Prostate gland (tissue), 2 donors: ENCODE measurements around the gene FURIN. TPM values are rescaled to one million over a fixed set of nuclear protein-coding genes. Genes with fewer than 3 reads are reported as not detected.
"Not testable (repeated sequence)": the region's sequence is repeated elsewhere in the genome, so short reads cannot be mapped to it uniquely, and the experiment has no call there.

Experiments used
- DNase-seq: peaks from one replicate; pipeline ENCODE4 v3.0.0-alpha.2; 2019; ENCODE audit warnings: low spot score
- H3K27ac ChIP-seq, 2 donors: fragments of 200-600 bp; sonication (generic); 2 replicates each; pipeline ENCODE4 v1.5.1; 2017 to 2019
- H3K27me3 ChIP-seq: fragments of 200-600 bp; sonication (generic); replicated peaks from 2 replicates; pipeline ENCODE4 v1.5.1; 2019; ENCODE audit not compliant: insufficient read depth
- H3K36me3 ChIP-seq, 2 donors: fragments of 200-600 bp; sonication (generic); 1 replicate in 1 of 2; 2 replicates in 1 of 2; pipeline versions ENCODE4 v1.5.1 to v1.8.1; 2017 to 2019
- H3K4me1 ChIP-seq: fragments of 200-600 bp; sonication (generic); replicated peaks from 2 replicates; pipeline ENCODE4 v1.5.1; 2019
- H3K4me3 ChIP-seq, 2 donors: fragments of 200-600 bp; sonication (generic); 2 replicates each; pipeline ENCODE4 v1.5.1; 2017 to 2019
- H3K9me3 ChIP-seq: fragments of 200-600 bp; sonication (generic); 2 replicates; pipeline ENCODE4 v1.5.1; 2017
- POLR2A ChIP-seq: fragments of 450-650 bp; IDR thresholded peaks from one replicate; pipeline ENCODE4 v1.6.1; 2016; ENCODE audit warnings: antibody characterized with exemption, mild to moderate bottlenecking
- POLR2AphosphoS5 ChIP-seq: sonication (generic); formaldehyde crosslinking; IDR thresholded peaks from one replicate; pipeline ENCODE4 v1.6.1; 2017; ENCODE audit warnings: antibody characterized with exemption
- WGBS: methylation state at CpG from one replicate; pipeline ENCODE4 v1.1.5; 2018; 5-methylcytosine and 5-hydroxymethylcytosine counted together
- intact Hi-C: fragments of 100-400 bp; cut with DNase I; formaldehyde crosslinking; loops from one replicate; pipeline ENCODE4 v1.14.2; 2022
- total RNA-seq, 2 donors: library from RNA; depleted of rRNA; stranded (reverse); fragments of >200 nt; gene quantifications; one replicate each; pipeline ENCODE4 v1.1.0, GENCODE V29; 2016
- TF ChIP-seq, protein P1 (sequence below), 4 experiments: fragments of 200-600 bp in 2 of 4; fragments of 450-650 bp in 2 of 4; sonication (generic) in 2 of 4; IDR thresholded peaks; 1 replicate in 3 of 4; 2 replicates in 1 of 4; pipeline ENCODE4 v1.5.1; 2016 to 2019; ENCODE audit warnings: antibody characterized with exemption in 4 of 4, mild to moderate bottlenecking in 2 of 4, moderate library complexity in 2 of 4

FURIN gene
- total RNA-seq, 2 donors from 2014 or later, result 92.8 to 154 TPM

DNA sequence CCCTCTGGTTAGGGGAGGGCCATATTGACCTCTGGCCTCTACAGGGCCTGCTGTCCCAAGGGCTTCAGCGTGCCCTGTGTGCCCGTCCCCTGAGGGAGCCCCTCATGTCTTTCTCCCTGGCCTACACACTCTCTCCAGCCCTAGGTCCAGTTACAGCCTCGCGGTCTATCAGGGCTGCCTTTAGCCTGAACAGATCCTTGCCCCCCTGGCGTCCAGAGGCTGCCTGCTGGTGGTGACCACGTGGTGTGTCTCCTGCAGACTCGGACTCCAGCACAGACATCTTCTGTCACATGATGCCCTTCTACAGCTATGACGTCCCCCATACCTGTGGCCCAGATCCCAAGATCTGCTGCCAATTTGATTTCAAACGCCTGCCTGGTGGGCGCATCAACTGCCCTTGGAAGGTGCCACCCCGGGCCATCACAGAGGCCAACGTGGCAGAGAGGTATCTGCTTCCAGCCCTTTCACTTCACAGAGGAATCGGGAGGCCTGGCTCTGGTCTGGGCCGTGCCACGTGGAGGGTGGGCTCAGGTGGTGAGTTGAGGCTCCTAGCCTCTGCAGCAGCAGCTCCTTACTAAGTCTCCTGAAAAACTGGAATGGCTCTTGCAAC lies 38.8 kb downstream of the FURIN start:
- Histone ChIP-seq H3K27ac (no peak overlapping the region), H3K4me3 (no peak overlapping the region), H3K9me3 (no peaks in the 10 kb centered on the region), H3K36me3 (peaks cover 24% of the 10 kb centered on the region in 2 donors), H3K4me1 (peaks cover 9% of the 10 kb centered on the region), H3K27me3 (no peaks in the 10 kb centered on the region)
- 87% methylated on average over 15 of the region's 15 CpGs for WGBS
- intact Hi-C loops, result no loop called here
- no peak for DNase-seq
- TF ChIP-seq, protein P1, sequence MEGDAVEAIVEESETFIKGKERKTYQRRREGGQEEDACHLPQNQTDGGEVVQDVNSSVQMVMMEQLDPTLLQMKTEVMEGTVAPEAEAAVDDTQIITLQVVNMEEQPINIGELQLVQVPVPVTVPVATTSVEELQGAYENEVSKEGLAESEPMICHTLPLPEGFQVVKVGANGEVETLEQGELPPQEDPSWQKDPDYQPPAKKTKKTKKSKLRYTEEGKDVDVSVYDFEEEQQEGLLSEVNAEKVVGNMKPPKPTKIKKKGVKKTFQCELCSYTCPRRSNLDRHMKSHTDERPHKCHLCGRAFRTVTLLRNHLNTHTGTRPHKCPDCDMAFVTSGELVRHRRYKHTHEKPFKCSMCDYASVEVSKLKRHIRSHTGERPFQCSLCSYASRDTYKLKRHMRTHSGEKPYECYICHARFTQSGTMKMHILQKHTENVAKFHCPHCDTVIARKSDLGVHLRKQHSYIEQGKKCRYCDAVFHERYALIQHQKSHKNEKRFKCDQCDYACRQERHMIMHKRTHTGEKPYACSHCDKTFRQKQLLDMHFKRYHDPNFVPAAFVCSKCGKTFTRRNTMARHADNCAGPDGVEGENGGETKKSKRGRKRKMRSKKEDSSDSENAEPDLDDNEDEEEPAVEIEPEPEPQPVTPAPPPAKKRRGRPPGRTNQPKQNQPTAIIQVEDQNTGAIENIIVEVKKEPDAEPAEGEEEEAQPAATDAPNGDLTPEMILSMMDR (IDR thresholded peaks at IDR 0.05), result no peak
- TF ChIP-seq POLR2A (no peak), POLR2AphosphoS5 (no peak)

DNA sequence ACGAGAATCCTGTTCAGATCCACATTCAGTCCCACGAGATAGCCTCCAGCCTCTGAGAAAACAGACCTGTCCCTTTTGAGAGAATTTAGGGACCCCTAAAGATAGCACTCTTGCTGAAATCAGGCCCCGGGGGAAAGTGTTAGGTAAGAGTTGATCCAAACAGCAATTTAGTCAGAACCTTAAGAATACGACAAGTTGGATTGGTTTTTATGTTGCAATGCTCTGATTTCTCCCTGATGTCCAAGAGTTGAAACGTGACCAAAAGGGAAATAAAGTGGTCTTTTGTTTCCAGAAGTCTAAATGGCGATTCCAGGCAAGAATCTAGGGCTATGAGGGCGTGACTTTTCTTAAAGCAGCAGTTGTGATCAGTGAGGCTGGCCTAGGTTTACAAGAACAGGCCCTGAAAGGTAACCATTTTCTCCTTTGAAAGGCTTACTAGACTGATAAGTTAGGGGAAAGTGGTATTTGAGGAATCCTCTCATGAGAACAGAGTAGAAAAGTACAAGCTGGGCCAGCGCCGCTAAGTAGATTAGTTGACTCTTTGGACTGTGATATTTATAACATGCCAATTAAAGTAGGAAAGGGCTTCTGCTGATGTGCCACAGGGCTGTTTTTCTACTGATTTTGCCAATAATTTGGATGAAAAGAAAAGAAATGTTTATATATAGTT lies 39.6 kb downstream of the FURIN start:
- intact Hi-C loops, result no loop called here
- Histone ChIP-seq H3K27me3 (no peaks in the 10 kb centered on the region), H3K4me1 (peaks cover 9% of the 10 kb centered on the region), H3K36me3 (peaks cover 29 to 32% of the 10 kb centered on the region in 2 donors), H3K27ac (no peak overlapping the region), H3K9me3 (no peaks in the 10 kb centered on the region), H3K4me3 (no peak overlapping the region)
- no peak for DNase-seq
- TF ChIP-seq, protein P1 (IDR thresholded peaks at IDR 0.05), result no peak
- TF ChIP-seq POLR2A, result no peak
- no peak for TF ChIP-seq POLR2AphosphoS5
- 81% methylated on average over 9 of the region's 9 CpGs for WGBS

GRCh38 chr15:90909449-90909848 lies 41.1 kb downstream of the FURIN start:
- H3K9me3 ChIP-seq, H3K4me1 ChIP-seq, H3K4me3 ChIP-seq, intact Hi-C loops, DNase-seq, H3K27ac ChIP-seq, H3K27me3 ChIP-seq: not testable (repeated sequence)
- peaks cover 32 to 42% of the 10 kb centered on the region in 2 donors for H3K36me3 ChIP-seq
- WGBS, result 80% methylated on average over 11 of the region's 11 CpGs

DNA sequence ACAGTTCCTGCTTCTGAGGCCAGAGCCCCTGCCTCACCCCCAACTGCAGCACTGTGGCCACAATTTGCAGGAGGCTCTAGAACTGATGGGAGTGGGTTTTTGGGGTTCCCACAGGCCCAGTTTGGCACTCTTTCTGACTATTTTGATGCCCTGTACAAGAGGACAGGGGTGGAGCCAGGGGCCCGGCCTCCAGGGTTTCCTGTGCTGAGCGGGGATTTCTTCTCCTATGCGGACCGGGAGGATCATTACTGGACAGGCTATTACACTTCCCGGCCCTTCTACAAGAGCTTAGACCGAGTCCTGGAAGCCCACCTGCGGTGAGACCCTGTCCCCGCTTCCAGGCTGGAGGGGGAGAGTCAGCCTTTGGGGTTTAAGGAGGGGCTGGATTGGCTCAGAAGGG lies 41.6 kb downstream of the FURIN start:
- Histone ChIP-seq H3K27me3 (no peaks in the 10 kb centered on the region), H3K9me3 (no peaks in the 10 kb centered on the region), H3K27ac (no peak overlapping the region), H3K36me3 (peaks cover 32 to 42% of the 10 kb centered on the region in 2 donors), H3K4me1 (no peaks in the 10 kb centered on the region), H3K4me3 (no peak overlapping the region)
- DNase-seq, result no peak
- 86% methylated on average over 8 of the region's 8 CpGs for WGBS
- no peak for TF ChIP-seq POLR2A
- TF ChIP-seq, protein P1 (IDR thresholded peaks at IDR 0.05), result no peak
- intact Hi-C loops, result no loop called here

- peaks cover 32 to 42% of the 10 kb centered on the region in 2 donors for H3K36me3 ChIP-seq
- 94% methylated on average over 24 of the region's 24 CpGs for WGBS
Measured at GRCh38 chr15:90910441-90911301, 42.3 kb downstream of the FURIN start.

More at GRCh38 chr15:90910441-90911301, 42.3 kb downstream of the FURIN start:
- Histone ChIP-seq H3K27ac (no peak overlapping the region), H3K9me3 (no peaks in the 10 kb centered on the region), H3K4me1 (no peaks in the 10 kb centered on the region), H3K27me3 (no peaks in the 10 kb centered on the region), H3K4me3 (no peak overlapping the region)
- DNase-seq, result no peak
- intact Hi-C loops, result no loop called here
- no peak for TF ChIP-seq POLR2AphosphoS5
- TF ChIP-seq, protein P1 (IDR thresholded peaks at IDR 0.05), result no peak
- TF ChIP-seq POLR2A, result no peak
